Measurements from ENCODE around the gene GNG12.

GRCh38 chr1:67711158-67711854 is 122.0 kb downstream of the GNG12 start:
- TF ChIP-seq, protein P1, sequence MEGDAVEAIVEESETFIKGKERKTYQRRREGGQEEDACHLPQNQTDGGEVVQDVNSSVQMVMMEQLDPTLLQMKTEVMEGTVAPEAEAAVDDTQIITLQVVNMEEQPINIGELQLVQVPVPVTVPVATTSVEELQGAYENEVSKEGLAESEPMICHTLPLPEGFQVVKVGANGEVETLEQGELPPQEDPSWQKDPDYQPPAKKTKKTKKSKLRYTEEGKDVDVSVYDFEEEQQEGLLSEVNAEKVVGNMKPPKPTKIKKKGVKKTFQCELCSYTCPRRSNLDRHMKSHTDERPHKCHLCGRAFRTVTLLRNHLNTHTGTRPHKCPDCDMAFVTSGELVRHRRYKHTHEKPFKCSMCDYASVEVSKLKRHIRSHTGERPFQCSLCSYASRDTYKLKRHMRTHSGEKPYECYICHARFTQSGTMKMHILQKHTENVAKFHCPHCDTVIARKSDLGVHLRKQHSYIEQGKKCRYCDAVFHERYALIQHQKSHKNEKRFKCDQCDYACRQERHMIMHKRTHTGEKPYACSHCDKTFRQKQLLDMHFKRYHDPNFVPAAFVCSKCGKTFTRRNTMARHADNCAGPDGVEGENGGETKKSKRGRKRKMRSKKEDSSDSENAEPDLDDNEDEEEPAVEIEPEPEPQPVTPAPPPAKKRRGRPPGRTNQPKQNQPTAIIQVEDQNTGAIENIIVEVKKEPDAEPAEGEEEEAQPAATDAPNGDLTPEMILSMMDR (IDR thresholded peaks at IDR 0.05) = no peak
- TF ChIP-seq POLR2A (IDR thresholded peaks at IDR 0.05) = no peak

All from testis (tissue), 2 donors.